ENCODE results near the gene CREBBP. TPM values are rescaled to one million over a fixed set of nuclear protein-coding genes. Genes with fewer than 3 reads are reported as not detected.

The CREBBP gene
- total and polyA plus RNA-seq, 9 of the 15 experiments (the other 6 are each of a cell fraction or from before 2014, with no cell fraction given), result 0.70 to 24.8 (median 5.6) TPM

GRCh38 chr16:3717235-3718018 lies 163.1 kb downstream of the CREBBP start, which contains the start of gene TRAP1 (continued):
- TF ChIP-seq FOXO4 (CRISPR knock-in tag; IDR thresholded peaks at IDR 0.05), result no peak
- peak; percentile 86 for TF ChIP-seq SIN3B (IDR thresholded peaks at IDR 0.05; ENCODE audit: low read depth)
- TF ChIP-seq ZNF668 (CRISPR knock-in tag; IDR thresholded peaks at IDR 0.05), result no peak
- no peak for TF ChIP-seq ZNF583 (CRISPR knock-in tag; IDR thresholded peaks at IDR 0.05)
- TF ChIP-seq FUS (optimal IDR thresholded peaks at IDR 0.05; ENCODE audit: low read depth, low read length), result peak; percentile 28
- no peak for TF ChIP-seq ZNF212 (CRISPR knock-in tag; IDR thresholded peaks at IDR 0.05)
- TF ChIP-seq ELK3 (CRISPR knock-in tag; IDR thresholded peaks at IDR 0.05), result no peak
- TF ChIP-seq NR4A1 (CRISPR knock-in tag; IDR thresholded peaks at IDR 0.05), result 0 out of 2 replicates have a peak, but pooled peaks have one; percentile 69
- TF ChIP-seq NR4A1 (tag; IDR thresholded peaks at IDR 0.05), result no peak
- TF ChIP-seq ZNF395 (CRISPR knock-in tag; IDR thresholded peaks at IDR 0.05), result no peak
- peak; percentile 84 for TF ChIP-seq TBP (optimal IDR thresholded peaks at IDR 0.05; ENCODE audit: low read depth, low read length)
- TF ChIP-seq RBM17 (IDR thresholded peaks at IDR 0.05; ENCODE audit: borderline replicate concordance, low read depth, low read length), result no peak
- no peak for TF ChIP-seq ZFP91 (CRISPR knock-in tag; IDR thresholded peaks at IDR 0.05)
- no peak for TF ChIP-seq POLR3A (IDR thresholded peaks at IDR 0.05; ENCODE audit: borderline replicate concordance, extremely low read depth, insufficient read depth, insufficient read length)
- no peak for TF ChIP-seq ZNF23 (CRISPR knock-in tag; IDR thresholded peaks at IDR 0.05)
- no peak for TF ChIP-seq ZKSCAN3 (CRISPR knock-in tag; IDR thresholded peaks at IDR 0.05)
- TF ChIP-seq ZFX (CRISPR knock-in tag; IDR thresholded peaks at IDR 0.05), result peak; percentile 90
- TF ChIP-seq ZNF165 (CRISPR knock-in tag; IDR thresholded peaks at IDR 0.05; ENCODE audit: borderline replicate concordance), result 0 out of 2 replicates have a peak, but pooled peaks have one; percentile 48
- TF ChIP-seq CBFA2T2 (conservative IDR thresholded peaks at IDR 0.05), result no peak
- TF ChIP-seq THRA (IDR thresholded peaks at IDR 0.05), result no peak
- no peak for TF ChIP-seq ZNF444 (CRISPR knock-in tag; IDR thresholded peaks at IDR 0.05)

Measured in K562 (cell line).